ENCODE measurements around the gene DACH1.

DACH1 gene

GRCh38 chr13:71488201-71488600 lies 378.8 kb downstream of the DACH1 start:
- no peak overlapping the region for H3K4me3 ChIP-seq (replicated peaks; ENCODE audit: low read depth, low read length)
- TF ChIP-seq CTCF (IDR thresholded peaks at IDR 0.05; ENCODE audit: low read length, missing control alignments) = no peak
- DNase-seq (ENCODE audit: low read depth) = no peak

- no peak overlapping the region for H3K4me3 ChIP-seq (replicated peaks; ENCODE audit: low read depth, low read length)
- no peak for TF ChIP-seq CTCF (IDR thresholded peaks at IDR 0.05; ENCODE audit: low read length, missing control alignments)
- DNase-seq (ENCODE audit: low read depth) = no peak
These were observed 381.1 kb downstream of the DACH1 start for GRCh38 chr13:71485913-71486312.

GRCh38 chr13:71483733-71484132 lies 383.3 kb downstream of the DACH1 start:
- H3K4me3 ChIP-seq (replicated peaks; ENCODE audit: low read depth, low read length) = no peak overlapping the region
- DNase-seq (ENCODE audit: low read depth) = no peak
- TF ChIP-seq CTCF (IDR thresholded peaks at IDR 0.05; ENCODE audit: low read length, missing control alignments) = no peak

- TF ChIP-seq CTCF (IDR thresholded peaks at IDR 0.05; ENCODE audit: low read length, missing control alignments) = no peak
- no peak overlapping the region for H3K4me3 ChIP-seq (replicated peaks; ENCODE audit: low read depth, low read length)
- DNase-seq (ENCODE audit: low read depth) = no peak
These were observed 385.5 kb downstream of the DACH1 start for GRCh38 chr13:71481501-71481900.

GRCh38 chr13:71481046-71481445 lies 386.0 kb downstream of the DACH1 start:
- DNase-seq (ENCODE audit: low read depth) = no peak
- TF ChIP-seq CTCF (IDR thresholded peaks at IDR 0.05; ENCODE audit: low read length, missing control alignments) = no peak
- no peak overlapping the region for H3K4me3 ChIP-seq (replicated peaks; ENCODE audit: low read depth, low read length)

GRCh38 chr13:71477735-71478134 lies 389.3 kb downstream of the DACH1 start:
- peak; percentile 48 for TF ChIP-seq CTCF (IDR thresholded peaks at IDR 0.05; ENCODE audit: low read length, missing control alignments)
- DNase-seq (ENCODE audit: low read depth) = no peak
- H3K4me3 ChIP-seq (replicated peaks; ENCODE audit: low read depth, low read length) = no peak overlapping the region

- H3K4me3 ChIP-seq (replicated peaks; ENCODE audit: low read depth, low read length) = no peak overlapping the region
- no peak for TF ChIP-seq CTCF (IDR thresholded peaks at IDR 0.05; ENCODE audit: low read length, missing control alignments)
- no peak for DNase-seq (ENCODE audit: low read depth)
These were observed 392.1 kb downstream of the DACH1 start for GRCh38 chr13:71474936-71475335.

All from fibroblast of pulmonary artery (primary cell).